Epithelial cell of prostate (primary cell): ENCODE results near the gene TMTC1.

ENCODE experiments used
- DNase-seq: peaks from one replicate; pipeline ENCODE4 v3.0.0-alpha.2; 2011; ENCODE audit warnings: low read depth, low spot score
- H3K27ac ChIP-seq: fragments of 450-650 bp; 2 replicates; pipeline ENCODE4 v1.5.1; 2017; ENCODE audit warnings: mild to moderate bottlenecking

The TMTC1 gene

GRCh38 chr12:29552994-29553748, 230.6 kb downstream of the TMTC1 start:
- H3K27ac ChIP-seq, result no peak overlapping the region
- DNase-seq, result no peak

GRCh38 chr12:29552324-29552927, 231.3 kb downstream of the TMTC1 start:
- H3K27ac ChIP-seq, result no peak overlapping the region
- no peak for DNase-seq

DNA sequence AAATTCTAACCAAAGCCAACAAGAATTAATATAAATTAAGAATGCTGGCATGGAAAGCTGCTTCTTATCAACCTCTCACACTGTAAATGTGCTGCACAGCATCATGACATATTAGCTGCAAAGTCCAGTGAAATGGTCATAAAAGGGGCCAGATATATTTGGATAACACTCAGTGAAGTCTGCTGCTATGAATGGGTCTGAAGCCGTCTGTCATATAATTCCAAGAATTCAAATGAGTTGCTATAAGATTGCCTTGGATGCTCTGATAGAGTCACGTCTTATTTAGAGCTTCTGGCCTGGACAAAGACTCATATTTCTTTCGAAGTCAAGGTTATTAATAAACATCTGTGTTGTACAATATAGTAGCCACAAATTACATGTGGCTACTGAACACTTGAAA, 231.9 kb downstream of the TMTC1 start:
- no peak overlapping the region for H3K27ac ChIP-seq
- DNase-seq, result no peak

DNA sequence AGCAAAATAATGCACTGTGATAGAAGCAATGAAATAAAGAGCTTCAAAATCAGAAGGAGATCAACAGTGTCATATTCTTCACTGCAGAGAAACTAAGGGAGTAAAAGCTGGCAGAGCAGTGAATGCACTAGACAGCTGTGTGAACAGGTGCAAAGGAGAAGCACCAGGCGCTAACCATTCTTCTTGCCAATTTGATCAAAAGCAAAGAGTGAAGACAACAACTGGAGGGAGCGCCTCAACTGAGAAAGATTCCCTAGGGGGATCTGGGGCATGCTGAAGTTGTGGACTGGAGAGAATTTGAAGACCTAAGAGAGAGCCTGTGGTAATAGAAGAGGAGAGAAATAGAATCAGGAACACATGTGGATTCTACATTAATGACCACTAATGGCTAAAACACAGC, 235.9 kb downstream of the TMTC1 start:
- no peak for DNase-seq
- no peak overlapping the region for H3K27ac ChIP-seq

- DNase-seq, result no peak
- no peak overlapping the region for H3K27ac ChIP-seq
Observed at GRCh38 chr12:29547151-29547632, 236.6 kb downstream of the TMTC1 start.

DNA sequence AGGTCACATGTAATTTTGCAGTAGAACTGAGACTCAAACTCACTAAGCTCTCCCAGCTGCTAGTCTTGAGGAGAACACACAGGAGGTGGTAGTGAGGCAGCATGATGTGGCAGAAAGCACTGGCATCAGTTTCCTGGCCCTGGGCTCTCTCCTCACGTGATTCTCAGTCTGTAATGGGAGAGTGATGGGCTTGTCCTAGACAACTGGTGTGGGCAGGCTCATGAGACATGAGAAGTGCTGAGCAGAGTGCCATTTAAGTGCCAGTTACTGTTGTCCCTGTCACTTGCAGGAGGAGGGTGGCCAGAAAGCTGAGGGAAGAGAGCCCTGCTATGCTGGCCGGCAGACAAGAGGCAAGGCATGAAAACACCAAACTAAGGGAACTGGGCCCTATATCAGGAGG, 237.7 kb downstream of the TMTC1 start:
- H3K27ac ChIP-seq, result no peak overlapping the region
- no peak for DNase-seq

GRCh38 chr12:29545102-29545467, 238.7 kb downstream of the TMTC1 start:
- no peak for DNase-seq
- no peak overlapping the region for H3K27ac ChIP-seq

DNA sequence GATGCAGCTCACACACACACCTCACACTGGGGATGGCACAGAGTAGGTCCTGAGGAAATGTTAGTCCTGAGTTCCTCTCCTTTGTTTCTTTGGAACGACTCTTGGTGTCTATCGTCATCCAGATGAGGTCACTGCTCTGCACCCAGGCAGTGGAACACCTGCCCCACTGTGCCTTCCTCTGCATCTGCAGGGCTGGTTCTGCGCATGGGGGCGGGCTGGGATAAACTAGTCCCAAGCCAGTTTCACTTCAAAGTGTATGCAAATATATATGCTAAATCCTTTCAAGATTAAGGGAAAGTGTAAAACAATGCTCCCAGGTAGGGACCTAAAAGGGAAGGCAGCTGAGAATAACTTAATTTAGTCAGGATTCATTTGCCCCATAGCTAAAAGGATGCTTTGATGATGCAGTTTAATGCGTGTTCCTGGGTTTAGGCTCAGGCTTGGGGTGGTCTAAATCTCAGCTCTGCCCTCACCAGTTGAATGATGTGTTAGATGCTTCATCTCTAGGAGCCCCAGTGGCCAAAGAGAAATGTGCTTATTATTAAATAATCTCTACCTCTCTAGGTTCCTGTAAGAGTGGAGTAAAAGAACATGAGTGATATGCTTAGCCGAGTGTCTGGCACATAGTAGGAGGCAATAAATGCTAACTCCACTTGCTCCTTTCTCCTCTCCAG, 239.2 kb downstream of the TMTC1 start:
- DNase-seq, result no peak
- no peak overlapping the region for H3K27ac ChIP-seq

GRCh38 chr12:29543036-29543435, 240.7 kb downstream of the TMTC1 start:
- no peak for DNase-seq
- no peak overlapping the region for H3K27ac ChIP-seq

DNA sequence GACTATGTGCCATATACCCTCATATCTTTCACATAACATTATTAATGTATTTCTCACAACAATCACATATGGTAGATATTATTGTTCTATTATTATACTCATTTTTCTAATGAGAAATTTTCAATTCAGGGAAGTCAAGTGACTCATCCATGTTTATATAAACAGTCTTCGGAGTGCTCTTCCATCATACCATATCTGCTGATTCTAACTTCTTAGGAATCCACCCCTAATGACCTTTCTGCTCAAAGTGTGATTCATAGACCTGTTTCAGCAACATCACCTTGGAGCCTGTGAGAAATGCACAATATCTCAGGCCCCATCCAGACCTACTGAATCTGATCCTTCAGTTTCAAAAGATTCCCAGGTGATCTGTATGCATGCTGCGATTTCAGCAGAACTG, 246.4 kb downstream of the TMTC1 start:
- H3K27ac ChIP-seq, result no peak overlapping the region
- peak; percentile 36 for DNase-seq

DNA sequence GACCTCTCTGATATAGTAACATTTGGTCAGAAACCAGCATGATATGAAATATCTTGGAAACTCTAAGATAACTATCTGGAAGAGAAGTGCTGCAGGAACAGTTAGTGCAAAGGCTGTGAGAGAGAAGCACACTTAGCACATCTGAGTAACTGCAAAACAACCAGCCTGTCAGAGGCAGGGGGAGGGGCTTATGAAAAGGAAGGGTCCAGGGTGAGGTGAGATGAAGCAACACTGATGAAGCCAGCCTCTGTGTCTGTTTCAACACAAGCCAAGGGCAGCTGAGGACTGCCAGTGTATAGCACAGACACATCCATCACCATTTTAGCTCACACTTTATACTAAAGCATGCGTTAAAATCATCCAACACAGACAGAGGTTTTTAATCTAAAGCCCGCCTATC, 248.8 kb downstream of the TMTC1 start:
- DNase-seq, result no peak

GRCh38 chr12:29533815-29534489, 249.8 kb downstream of the TMTC1 start:
- no peak for DNase-seq
- H3K27ac ChIP-seq, result no peak overlapping the region

More for the DNA sequence above, 248.8 kb downstream of the TMTC1 start:
- H3K27ac ChIP-seq, result no peak overlapping the region

- H3K27ac ChIP-seq, result no peak overlapping the region
- no peak for DNase-seq
Observed at GRCh38 chr12:29531471-29531870, 252.3 kb downstream of the TMTC1 start.

DNA sequence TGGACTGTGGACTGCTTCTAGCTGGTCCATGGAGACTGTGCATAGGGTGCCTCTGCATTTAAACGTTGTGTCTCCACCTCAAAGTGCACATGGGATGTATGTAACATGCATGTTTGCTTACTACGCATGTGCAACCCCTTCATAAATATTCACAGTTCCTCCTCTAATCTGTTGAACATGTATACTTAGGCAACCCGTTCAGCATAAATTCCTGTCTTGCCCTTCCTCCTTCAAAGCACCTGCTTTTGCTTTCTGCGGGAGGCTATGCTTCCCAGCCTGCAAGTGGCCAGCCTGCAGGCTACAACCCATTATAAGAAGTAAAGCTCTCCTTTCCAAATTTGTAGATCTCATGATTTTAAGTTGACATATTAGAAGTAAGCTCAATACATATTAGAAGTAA, 253.3 kb downstream of the TMTC1 start:
- no peak for DNase-seq
- no peak overlapping the region for H3K27ac ChIP-seq

GRCh38 chr12:29528161-29528560, 255.6 kb downstream of the TMTC1 start:
- DNase-seq, result no peak
- H3K27ac ChIP-seq, result no peak overlapping the region

GRCh38 chr12:29521951-29522350, 261.8 kb downstream of the TMTC1 start:
- no peak for DNase-seq
- no peak overlapping the region for H3K27ac ChIP-seq

DNA sequence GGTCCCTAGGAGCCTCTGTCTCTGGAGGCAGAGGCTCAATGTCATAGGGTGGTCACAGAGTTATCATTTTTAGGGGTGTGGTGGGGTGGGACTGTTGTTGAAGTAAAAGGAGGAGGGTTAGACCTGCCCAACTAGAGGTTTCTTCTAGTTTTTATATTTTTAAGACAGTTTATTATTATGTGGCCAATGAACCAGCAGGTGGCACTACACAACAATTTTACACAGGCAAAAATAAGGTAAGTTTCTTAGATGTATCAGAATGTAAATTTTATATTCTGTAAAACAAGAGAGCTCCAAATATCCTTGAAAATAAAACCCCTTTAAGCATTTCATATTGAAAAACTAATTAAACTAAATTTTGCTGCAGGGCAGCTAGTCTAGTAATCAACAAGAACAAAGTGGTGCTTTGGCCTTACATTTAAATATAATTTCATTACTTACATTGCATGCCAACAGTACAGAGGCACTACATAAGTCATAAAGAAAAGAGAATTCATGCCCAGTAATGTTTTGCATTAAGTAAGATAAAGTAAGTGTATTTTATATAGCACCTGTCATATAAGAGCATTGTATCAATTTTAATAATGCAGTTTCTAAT, 264.1 kb downstream of the TMTC1 start:
- DNase-seq, result no peak
- no peak overlapping the region for H3K27ac ChIP-seq

GRCh38 chr12:29518407-29518806, 265.3 kb downstream of the TMTC1 start:
- no peak for DNase-seq
- H3K27ac ChIP-seq, result no peak overlapping the region

DNA sequence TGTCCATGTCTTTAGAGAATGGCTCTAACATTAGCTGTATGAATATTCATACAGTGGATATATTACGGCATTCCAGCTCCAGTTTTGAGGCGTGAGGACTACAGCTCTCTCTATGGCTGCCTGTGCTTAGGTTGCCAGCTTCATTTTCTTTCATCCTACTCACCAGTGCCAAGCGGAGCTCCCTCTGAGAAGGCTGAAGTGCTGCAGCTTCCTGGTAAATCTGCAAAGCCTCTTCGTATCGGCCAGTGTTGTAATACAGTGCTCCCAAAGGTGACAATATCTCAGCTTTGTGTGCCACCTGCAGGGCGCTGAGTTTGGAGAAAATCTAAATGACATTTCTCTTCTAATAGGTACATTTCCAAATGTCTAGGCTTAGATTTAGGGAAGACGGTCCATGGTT, 266.5 kb downstream of the TMTC1 start:
- H3K27ac ChIP-seq, result no peak overlapping the region
- no peak for DNase-seq

DNA sequence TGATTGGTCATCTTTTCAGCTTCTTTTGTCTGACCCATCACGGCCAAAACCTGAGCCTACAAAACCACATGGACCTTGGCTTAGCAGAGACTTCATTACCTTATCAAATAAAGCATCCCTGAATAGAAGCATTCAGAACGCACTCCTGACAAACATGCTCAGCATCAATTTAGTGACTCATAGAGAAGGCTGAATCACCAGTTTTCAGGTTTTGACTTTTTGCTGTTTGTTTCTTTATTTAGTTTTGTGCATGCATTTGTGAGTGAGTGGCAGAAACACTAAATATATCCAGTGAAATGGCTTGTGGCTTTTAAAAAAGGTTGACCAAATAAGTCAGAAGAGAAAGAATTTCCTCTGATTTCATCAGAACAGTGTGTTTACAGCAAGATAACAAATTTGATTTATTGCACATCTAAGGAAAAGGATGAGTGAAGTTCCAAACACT, 267.3 kb downstream of the TMTC1 start:
- DNase-seq, result no peak

More for the DNA sequence above, 267.3 kb downstream of the TMTC1 start:
- H3K27ac ChIP-seq, result no peak overlapping the region
